ENCODE results near the gene LRRIQ4. TPM values are rescaled to one million over a fixed set of nuclear protein-coding genes. Genes with fewer than 3 reads are reported as not detected.

Gene LRRIQ4
- not detected for total RNA-seq (2021; ENCODE audit: unreplicated experiment)
- not detected for polyA plus RNA-seq (2012; ENCODE audit: insufficient read length)
- percentile 10 among the genes with signal in this experiment for Bru-seq, nascent RNA
- BruChase-seq, experiment 1, labeled RNA remaining after a 2-hour chase, result percentile 15 among the genes with signal in this experiment
- BruChase-seq, experiment 2, labeled RNA remaining after a 6-hour chase, result percentile 16 among the genes with signal in this experiment
- long read RNA-seq, result 0 reads

- peak within 1 kb of the TSS; percentile 39 to 60 for H3K4me3 ChIP-seq (ENCODE audit: low read depth in 2 of 2, low read length in 2 of 2)
- no peaks in the 10 kb centered on the region for H3K36me3 ChIP-seq (ENCODE audit: control insufficient read depth, insufficient read depth, low read length)
- peaks cover 17% of the 10 kb centered on the region; the same call in 1 of the 2 replicates for H3K4me1 ChIP-seq (ENCODE audit: control insufficient read depth, insufficient read depth, low read length)
- ATAC-seq (peak; percentile 88), DNase-seq (ENCODE audit: low read depth, low spot score) (no peak)
- peak within 1 kb of the TSS; percentile 63 for H3K27ac ChIP-seq (ENCODE audit: low read length)
- CTCF ChIA-PET, result no interaction called here
- no peak for TF ChIP-seq CTCF (IDR thresholded peaks at IDR 0.05)
- TF ChIP-seq TCF7L2 (IDR thresholded peaks at IDR 0.05; ENCODE audit: low read depth, low read length), result no peak
- TF ChIP-seq POLR2AphosphoS5 (IDR thresholded peaks at IDR 0.05; ENCODE audit: low read depth, low read length), result peak; percentile 27; the same call in 1 of the 2 replicates
- in situ Hi-C loops (cut with HindIII; ENCODE audit: low pct_unique_long_range_greater_than_20kb, low sequenced_read_pairs) (no loop called here), intact Hi-C loops (cut with micrococcal nuclease; ENCODE audit: unreplicated experiment) (no loop called here)
- POLR2A ChIA-PET, result no interaction called here
- H3K27me3 ChIP-seq (ENCODE audit: control insufficient read depth, insufficient read depth, low read length), result no peaks in the 10 kb centered on the region
- H3K9me3 ChIP-seq (ENCODE audit: control insufficient read depth, insufficient read depth, low read depth, low read length), result no peaks in the 10 kb centered on the region
- no TSS peak for BruUV-seq (replicated peaks)
These were observed at the start of gene LRRIQ4, which contains the start of gene LRRC34 for GRCh38 chr3:169812332-169813235. LRRIQ4 (plus strand) TSS chr3:169812870; CDS start chr3:169821922, 9,052 bp downstream. LRRC34 (minus strand) TSS chr3:169812904; CDS start chr3:169812548, 356 bp downstream.

- Histone ChIP-seq H3K27me3 (ENCODE audit: control insufficient read depth, insufficient read depth, low read length) (no peaks in the 10 kb centered on the region), H3K4me1 (ENCODE audit: control insufficient read depth, insufficient read depth, low read length) (0 out of 2 replicates have a peak, but pooled peaks cover 2% of the 10 kb centered on the region), H3K9me3 (ENCODE audit: control insufficient read depth, insufficient read depth, low read depth, low read length) (no peaks in the 10 kb centered on the region), H3K36me3 (ENCODE audit: control insufficient read depth, insufficient read depth, low read length) (no peaks in the 10 kb centered on the region), H3K27ac (ENCODE audit: low read length) (peak overlapping the region; percentile 93), H3K4me3 (ENCODE audit: low read depth in 2 of 2, low read length in 2 of 2) (peak overlapping the region; percentile 64 to 83)
- CTCF ChIA-PET, result no interaction called here
- BruUV-seq (replicated peaks), result TSS peak; percentile 100
- POLR2A ChIA-PET, result no interaction called here
- intact Hi-C loops (cut with micrococcal nuclease; ENCODE audit: unreplicated experiment), result loop anchor here (5.0 kb wide), 1 partner anchor 203 kb away; the partner anchor contains the start of gene SEC62
- ATAC-seq (peak; percentile 46), DNase-seq (ENCODE audit: low read depth, low spot score) (no peak)
- no peak for TF ChIP-seq TCF7L2 (IDR thresholded peaks at IDR 0.05; ENCODE audit: low read depth, low read length)
- TF ChIP-seq REST (IDR thresholded peaks at IDR 0.05; ENCODE audit: insufficient read depth in 1 of 2, low read depth in 2 of 2, low read length in 1 of 2), result 0 out of 4 replicates have a peak, but pooled peaks of 1 of the 2 experiments have one; percentile 15
- no peak; the same call in 1 of the 2 replicates for TF ChIP-seq SIN3A (IDR thresholded peaks at IDR 0.05; ENCODE audit: borderline replicate concordance, insufficient read depth, low read depth, low read length)
- TF ChIP-seq CTCF (IDR thresholded peaks at IDR 0.05), result no peak
- in situ Hi-C loops (cut with HindIII; ENCODE audit: low pct_unique_long_range_greater_than_20kb, low sequenced_read_pairs), result no loop called here
These were observed 48.3 kb upstream of the LRRIQ4 start for GRCh38 chr3:169764312-169764881.
